ENCODE data around the gene CD300LF.

DNA sequence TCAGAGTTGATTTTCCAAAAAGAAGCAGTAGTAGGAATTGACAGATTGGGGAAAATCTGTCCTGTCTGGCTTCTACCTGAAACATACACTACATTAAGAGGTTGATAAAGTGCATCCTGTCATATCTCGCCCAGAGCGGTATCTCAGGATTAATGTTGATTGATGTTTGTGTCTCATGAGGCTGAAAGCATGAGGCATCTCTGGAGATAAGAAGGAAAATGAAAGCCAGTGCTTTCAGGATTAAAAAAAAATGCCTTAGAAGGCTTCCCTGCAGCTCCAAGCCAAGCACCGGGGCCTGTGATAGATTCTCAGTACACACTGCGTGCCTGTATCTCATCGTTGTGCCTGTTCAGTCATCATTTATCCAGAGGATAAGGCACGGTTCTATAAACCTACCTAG is 62.8 kb downstream of the CD300LF start:
- TF ChIP-seq, protein P1, sequence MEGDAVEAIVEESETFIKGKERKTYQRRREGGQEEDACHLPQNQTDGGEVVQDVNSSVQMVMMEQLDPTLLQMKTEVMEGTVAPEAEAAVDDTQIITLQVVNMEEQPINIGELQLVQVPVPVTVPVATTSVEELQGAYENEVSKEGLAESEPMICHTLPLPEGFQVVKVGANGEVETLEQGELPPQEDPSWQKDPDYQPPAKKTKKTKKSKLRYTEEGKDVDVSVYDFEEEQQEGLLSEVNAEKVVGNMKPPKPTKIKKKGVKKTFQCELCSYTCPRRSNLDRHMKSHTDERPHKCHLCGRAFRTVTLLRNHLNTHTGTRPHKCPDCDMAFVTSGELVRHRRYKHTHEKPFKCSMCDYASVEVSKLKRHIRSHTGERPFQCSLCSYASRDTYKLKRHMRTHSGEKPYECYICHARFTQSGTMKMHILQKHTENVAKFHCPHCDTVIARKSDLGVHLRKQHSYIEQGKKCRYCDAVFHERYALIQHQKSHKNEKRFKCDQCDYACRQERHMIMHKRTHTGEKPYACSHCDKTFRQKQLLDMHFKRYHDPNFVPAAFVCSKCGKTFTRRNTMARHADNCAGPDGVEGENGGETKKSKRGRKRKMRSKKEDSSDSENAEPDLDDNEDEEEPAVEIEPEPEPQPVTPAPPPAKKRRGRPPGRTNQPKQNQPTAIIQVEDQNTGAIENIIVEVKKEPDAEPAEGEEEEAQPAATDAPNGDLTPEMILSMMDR (IDR thresholded peaks at IDR 0.05; ENCODE audit: borderline replicate concordance, extremely low read depth, low read length, poor library complexity, severe bottlenecking): no peak
- TF ChIP-seq EZH2 (IDR thresholded peaks at IDR 0.05; ENCODE audit: borderline replicate concordance, low read depth, low read length, severe bottlenecking): no peak
